OCI-LY1 (cell line): Measurements from ENCODE around the gene SGCB.

Source experiments
- H2AFZ ChIP-seq: fragments of 200-600 bp; sonication (generic), shearing (Covaris generic); 2 replicates; pipeline ENCODE4 v1.6.0; 2014; ENCODE audit warnings: antibody characterized with exemption, mild to moderate bottlenecking, low read length
- H3F3A ChIP-seq: fragments of 200-600 bp; sonication (generic), shearing (Covaris generic); 2 replicates; pipeline ENCODE4 v1.6.0; 2014; ENCODE audit warnings: mild to moderate bottlenecking, antibody characterized with exemption, low read length, moderate library complexity; ENCODE audit not compliant: insufficient read depth
- H3K27ac ChIP-seq: fragments of 200-600 bp; sonication (generic); 2 replicates; pipeline ENCODE4 v1.5.1; 2014; ENCODE audit warnings: low read length, mixed run types, mild to moderate bottlenecking, low read depth; ENCODE audit not compliant: poor library complexity, severe bottlenecking
- H3K27me3 ChIP-seq: fragments of 200-600 bp; sonication (generic); 2 replicates; pipeline ENCODE4 v1.6.0; 2014; ENCODE audit warnings: antibody characterized with exemption, mild to moderate bottlenecking, low read length, moderate library complexity; ENCODE audit not compliant: insufficient read depth
- H3K36me3 ChIP-seq: fragments of 200-600 bp; sonication (generic); 2 replicates; pipeline ENCODE4 v1.6.1; 2014; ENCODE audit warnings: mild to moderate bottlenecking, antibody characterized with exemption, low read length, moderate library complexity, mixed read lengths; ENCODE audit not compliant: insufficient read depth
- H3K4me1 ChIP-seq: fragments of 200-600 bp; sonication (generic); 2 replicates; pipeline ENCODE4 v1.5.1; 2014; ENCODE audit warnings: mild to moderate bottlenecking, low read length, moderate library complexity; ENCODE audit not compliant: insufficient read depth, severe bottlenecking
- H3K4me2 ChIP-seq: fragments of 200-600 bp; sonication (generic), shearing (Covaris generic); 2 replicates; pipeline ENCODE4 v1.6.1; 2014; ENCODE audit warnings: low read length
- H3K4me3 ChIP-seq: fragments of 200-600 bp; sonication (generic); 2 replicates; pipeline ENCODE4 v1.5.1; 2014; ENCODE audit warnings: low read length, low read depth, mild to moderate bottlenecking, mixed read lengths; ENCODE audit not compliant: poor library complexity, severe bottlenecking
- H3K79me2 ChIP-seq: fragments of 200-600 bp; shearing (Covaris generic); 2 replicates; pipeline ENCODE4 v1.6.1; 2016; ENCODE audit warnings: mixed run types, low read length, mixed read lengths; ENCODE audit not compliant: insufficient read depth
- H3K9ac ChIP-seq: fragments of 200-600 bp; sonication (generic), shearing (Covaris generic); 2 replicates; pipeline ENCODE4 v1.6.1; 2014; ENCODE audit warnings: mild to moderate bottlenecking, low read length, mixed read lengths
- H3K9me2 ChIP-seq: fragments of 200-600 bp; sonication (generic), shearing (Covaris generic); 2 replicates; pipeline ENCODE4 v1.6.1; 2014; ENCODE audit warnings: low read depth, mild to moderate bottlenecking, low read length, mixed read lengths
- H3K9me3 ChIP-seq: fragments of 200-600 bp; shearing (Covaris generic); 2 replicates; pipeline ENCODE4 v1.6.1; 2014; ENCODE audit warnings: low read length, mixed read lengths
- H4K20me1 ChIP-seq: fragments of 200-600 bp; sonication (generic), shearing (Covaris generic); 2 replicates; pipeline ENCODE4 v1.6.0; 2016; ENCODE audit warnings: mild to moderate bottlenecking, low read length; ENCODE audit not compliant: insufficient read depth
- EZH2 ChIP-seq: fragments of 200-600 bp; sonication (generic), shearing (Covaris generic); IDR thresholded peaks from 2 replicates; pipeline ENCODE4 v1.8.0; 2017; ENCODE audit warnings: borderline replicate concordance, mixed run types, mild to moderate bottlenecking, antibody characterized with exemption, low read length, moderate library complexity, mixed read lengths
- TF ChIP-seq, protein P1 (sequence below): fragments of 200-600 bp; sonication (generic), shearing (Covaris generic); IDR thresholded peaks from 2 replicates; pipeline ENCODE4 v1.5.1; 2017; ENCODE audit warnings: mild to moderate bottlenecking, antibody characterized with exemption, low read length, moderate library complexity, mixed read lengths

Gene SGCB

DNA sequence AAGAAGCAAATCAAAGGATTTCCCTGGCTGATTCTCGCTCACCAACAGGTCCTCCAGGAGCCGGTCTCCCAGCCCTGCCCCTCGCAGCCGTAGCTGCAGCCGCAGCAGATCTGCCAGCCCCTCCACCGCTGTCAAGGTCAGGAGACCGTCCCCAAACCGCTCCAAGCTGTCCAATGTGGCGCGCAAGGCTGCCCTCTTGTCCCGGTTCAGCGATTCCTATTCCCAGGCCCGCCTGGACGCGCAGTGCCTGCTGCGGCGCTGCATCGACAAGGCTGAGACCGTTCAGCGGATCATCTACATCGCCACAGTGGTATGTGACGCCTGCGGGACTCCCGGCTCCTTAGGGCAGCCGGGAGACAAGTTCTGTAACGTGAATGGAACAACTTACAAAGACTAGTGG, 38.6 kb upstream of the SGCB start:
- no peaks in the 10 kb centered on the region for H3K27me3 ChIP-seq
- no peak overlapping the region for H3K4me3 ChIP-seq

DNA sequence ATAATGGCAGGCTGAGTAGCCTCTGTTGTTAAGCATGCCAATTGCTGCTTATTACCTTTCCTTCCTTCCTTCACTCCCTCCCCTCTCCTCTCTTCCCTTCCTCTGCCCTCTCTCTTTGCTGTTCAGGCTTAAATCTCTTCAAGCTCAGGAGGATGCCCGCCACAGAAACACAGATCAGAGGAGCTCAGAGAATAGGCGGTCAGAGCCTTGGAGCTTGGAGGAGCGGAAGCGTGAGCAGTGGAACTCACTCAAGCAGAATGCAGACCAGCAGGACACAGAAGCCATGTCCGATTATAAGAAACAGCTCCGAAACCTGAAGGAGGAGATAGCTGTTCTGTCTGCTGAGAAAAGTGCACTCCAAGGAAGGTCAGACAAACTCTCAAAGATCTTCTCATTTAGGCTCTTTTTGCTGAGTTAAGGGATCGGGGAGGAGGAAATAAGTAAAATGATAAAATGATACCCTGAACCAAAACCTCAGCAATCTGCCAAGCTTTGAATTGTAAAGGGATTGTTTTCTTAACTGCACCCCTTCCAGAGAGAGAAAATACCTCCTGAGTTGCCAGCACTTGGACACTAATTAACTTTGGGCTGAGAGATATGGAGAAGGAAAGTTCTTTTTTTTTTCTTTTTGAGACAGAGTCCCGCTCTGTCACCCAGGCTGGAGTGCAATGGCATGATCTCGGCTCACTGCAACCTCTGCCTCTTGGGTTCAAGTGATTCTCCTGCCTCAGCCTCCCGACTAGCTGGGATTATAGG, 33.9 kb upstream of the SGCB start:
- Histone ChIP-seq H4K20me1 (no peaks in the 10 kb centered on the region), H3K27me3 (no peaks in the 10 kb centered on the region), H3K27ac (no peak overlapping the region)

More for the DNA sequence above, 38.6 kb upstream of the SGCB start:
- no peak overlapping the region for H3K27ac ChIP-seq
- H3K4me2 ChIP-seq = no peak overlapping the region
- H3K9ac ChIP-seq = no peak overlapping the region
- TF ChIP-seq EZH2 = no peak
- TF ChIP-seq, protein P1, sequence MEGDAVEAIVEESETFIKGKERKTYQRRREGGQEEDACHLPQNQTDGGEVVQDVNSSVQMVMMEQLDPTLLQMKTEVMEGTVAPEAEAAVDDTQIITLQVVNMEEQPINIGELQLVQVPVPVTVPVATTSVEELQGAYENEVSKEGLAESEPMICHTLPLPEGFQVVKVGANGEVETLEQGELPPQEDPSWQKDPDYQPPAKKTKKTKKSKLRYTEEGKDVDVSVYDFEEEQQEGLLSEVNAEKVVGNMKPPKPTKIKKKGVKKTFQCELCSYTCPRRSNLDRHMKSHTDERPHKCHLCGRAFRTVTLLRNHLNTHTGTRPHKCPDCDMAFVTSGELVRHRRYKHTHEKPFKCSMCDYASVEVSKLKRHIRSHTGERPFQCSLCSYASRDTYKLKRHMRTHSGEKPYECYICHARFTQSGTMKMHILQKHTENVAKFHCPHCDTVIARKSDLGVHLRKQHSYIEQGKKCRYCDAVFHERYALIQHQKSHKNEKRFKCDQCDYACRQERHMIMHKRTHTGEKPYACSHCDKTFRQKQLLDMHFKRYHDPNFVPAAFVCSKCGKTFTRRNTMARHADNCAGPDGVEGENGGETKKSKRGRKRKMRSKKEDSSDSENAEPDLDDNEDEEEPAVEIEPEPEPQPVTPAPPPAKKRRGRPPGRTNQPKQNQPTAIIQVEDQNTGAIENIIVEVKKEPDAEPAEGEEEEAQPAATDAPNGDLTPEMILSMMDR = no peak
- no peaks in the 10 kb centered on the region for H3K9me2 ChIP-seq
- no peaks in the 10 kb centered on the region for H4K20me1 ChIP-seq
- no peaks in the 10 kb centered on the region for H3F3A ChIP-seq
- no peaks in the 10 kb centered on the region for H3K36me3 ChIP-seq
- H3K79me2 ChIP-seq = no peaks in the 10 kb centered on the region
- no peaks in the 10 kb centered on the region for H3K4me1 ChIP-seq
- no peak overlapping the region for H2AFZ ChIP-seq
- H3K9me3 ChIP-seq = no peaks in the 10 kb centered on the region

DNA sequence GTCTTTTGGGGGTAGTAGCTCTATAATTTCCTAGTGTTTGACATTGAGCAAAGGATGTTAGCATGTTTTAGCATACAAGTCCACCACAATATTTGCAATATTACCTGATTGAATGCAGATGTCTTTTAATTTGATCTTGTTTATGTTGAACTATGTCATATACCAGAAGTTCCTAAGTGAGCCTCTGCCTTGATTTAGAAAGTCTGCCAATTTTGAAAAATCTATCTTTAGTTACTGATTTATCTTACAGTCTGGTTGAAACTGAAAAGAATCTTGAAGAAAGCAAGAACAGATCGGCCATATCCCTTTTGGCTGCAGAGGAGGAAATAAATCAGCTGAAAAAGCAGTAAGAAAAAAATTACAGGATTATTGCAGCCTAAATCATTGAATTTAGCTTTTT, 31.5 kb upstream of the SGCB start:
- no peaks in the 10 kb centered on the region for H3F3A ChIP-seq
- H3K9me3 ChIP-seq = no peaks in the 10 kb centered on the region
- no peak for TF ChIP-seq EZH2
- TF ChIP-seq, protein P1 = no peak
- H3K27me3 ChIP-seq = no peaks in the 10 kb centered on the region
- H4K20me1 ChIP-seq = no peaks in the 10 kb centered on the region
- H2AFZ ChIP-seq = no peak overlapping the region
- no peaks in the 10 kb centered on the region for H3K79me2 ChIP-seq
- no peaks in the 10 kb centered on the region for H3K9me2 ChIP-seq
- H3K4me1 ChIP-seq = no peaks in the 10 kb centered on the region
- no peak overlapping the region for H3K4me3 ChIP-seq
- no peaks in the 10 kb centered on the region for H3K36me3 ChIP-seq
- no peak overlapping the region for H3K4me2 ChIP-seq
- H3K27ac ChIP-seq = no peak overlapping the region
- H3K9ac ChIP-seq = no peak overlapping the region

More for the DNA sequence above, 33.9 kb upstream of the SGCB start:
- H3K4me1 ChIP-seq = no peaks in the 10 kb centered on the region
- H3K9me3 ChIP-seq = no peaks in the 10 kb centered on the region
- no peak overlapping the region for H3K9ac ChIP-seq
- no peaks in the 10 kb centered on the region for H3F3A ChIP-seq
- H2AFZ ChIP-seq = no peak overlapping the region
- TF ChIP-seq EZH2 = no peak
- TF ChIP-seq, protein P1 = no peak
- H3K4me3 ChIP-seq = no peak overlapping the region
- H3K9me2 ChIP-seq = no peaks in the 10 kb centered on the region
- H3K36me3 ChIP-seq = no peaks in the 10 kb centered on the region
- H3K79me2 ChIP-seq = no peaks in the 10 kb centered on the region
- H3K4me2 ChIP-seq = no peak overlapping the region
